Aorta (tissue), 5 donors: ENCODE measurements around the gene IL17A. TPM values are rescaled to one million over a fixed set of nuclear protein-coding genes. Genes with fewer than 3 reads are reported as not detected.
"Not testable (repeated sequence)": the region's sequence is repeated elsewhere in the genome, so short reads cannot be mapped to it uniquely, and the experiment has no call there.

Source experiments
- ATAC-seq: fragments of 200-7000 bp; cut with Tn5 transposase; one replicate; pipeline ENCODE4 v1.9.1; 2022; ENCODE audit warnings: moderate library complexity; ENCODE audit not compliant: low FRiP score
- DNase-seq, 2 donors: peaks; one replicate each; pipeline ENCODE4 v3.0.0-alpha.2; 2020
- H3K27ac ChIP-seq, 2 donors: one replicate each; pipeline ENCODE4 v1.5.1; 2013; ENCODE audit warnings: low read length in 2 of 2, mild to moderate bottlenecking in 2 of 2, moderate library complexity in 2 of 2, control low read depth in 1 of 2, inconsistent platforms in 1 of 2, low read depth in 1 of 2
- H3K27me3 ChIP-seq, 2 donors: one replicate each; pipeline ENCODE4 v1.6.1; 2013; ENCODE audit warnings: control low read depth in 1 of 2, low read length in 1 of 2, mild to moderate bottlenecking in 1 of 2, moderate library complexity in 1 of 2; ENCODE audit not compliant: insufficient read depth in 2 of 2, control insufficient read depth in 1 of 2
- H3K36me3 ChIP-seq, 2 donors: one replicate each; pipeline ENCODE4 v1.6.1; 2013; ENCODE audit warnings: control low read depth in 1 of 2, low read length in 1 of 2, mild to moderate bottlenecking in 1 of 2; ENCODE audit not compliant: insufficient read depth in 2 of 2, control insufficient read depth in 1 of 2
- H3K4me1 ChIP-seq, 2 donors: one replicate each; pipeline ENCODE4 v1.6.1; 2013; ENCODE audit warnings: low read length in 2 of 2, control low read depth in 1 of 2, mild to moderate bottlenecking in 1 of 2, moderate library complexity in 1 of 2; ENCODE audit not compliant: insufficient read depth in 2 of 2, control insufficient read depth in 1 of 2
- H3K4me3 ChIP-seq, 2 donors: one replicate each; pipeline ENCODE4 v1.5.1; 2013; ENCODE audit warnings: low read length in 2 of 2, control low read depth in 1 of 2, mild to moderate bottlenecking in 1 of 2
- H3K9me3 ChIP-seq: one replicate; pipeline ENCODE4 v1.6.1; 2013; ENCODE audit warnings: mild to moderate bottlenecking, low read length; ENCODE audit not compliant: control insufficient read depth
- WGBS, 2 donors: extraction: QIAGEN DNeasy Blood & Tissue Kit; methylation state at CpG; one replicate each; pipeline ENCODE4 v1.1.7; 2013; 5-methylcytosine and 5-hydroxymethylcytosine counted together
- intact Hi-C, 2 donors: fragments of 100-400 bp; cut with DNase I; formaldehyde crosslinking; loops; one replicate each; pipeline versions ENCODE4 v1.14.2 to v1.15.0; 2022
- polyA plus RNA-seq, 2 donors: library from polyadenylated mRNA; stranded (reverse); fragments of 200-250 nt; gene quantifications; one replicate each; pipeline ENCODE4 v1.2.3, GENCODE V29; 2013
- total RNA-seq, 2 donors: library from RNA; stranded (reverse); fragmentation: NEBNext Ultra II Directional; extraction: Animal tissue kit (Norgen Biotek cat#: 25700); gene quantifications; one replicate each; pipeline ENCODE4 v1.2.1, GENCODE V29; 2021
- donor health status: healthy with polysubstance abuse.
- donor health status: Bipolar disorder and iron deficiency.
- donor health status: DM: no; HTN: no; CAD: no.
- donor health status: DM: no; HTN: no; CAD: no.
- donor health status: DM: yes; HTN: yes; CAD: no.

IL17A gene
- total and polyA plus RNA-seq, 4 donors: not detected

- DNase-seq, H3K27ac ChIP-seq, H3K4me3 ChIP-seq, H3K4me1 ChIP-seq, intact Hi-C loops, H3K36me3 ChIP-seq, H3K9me3 ChIP-seq, ATAC-seq, H3K27me3 ChIP-seq: not testable (repeated sequence)
- 10 to 18% methylated on average over 5 of the region's 5 CpGs for WGBS, 2 donors
Observed at GRCh38 chr6:52200088-52200487, 13.9 kb downstream of the IL17A start.

DNA sequence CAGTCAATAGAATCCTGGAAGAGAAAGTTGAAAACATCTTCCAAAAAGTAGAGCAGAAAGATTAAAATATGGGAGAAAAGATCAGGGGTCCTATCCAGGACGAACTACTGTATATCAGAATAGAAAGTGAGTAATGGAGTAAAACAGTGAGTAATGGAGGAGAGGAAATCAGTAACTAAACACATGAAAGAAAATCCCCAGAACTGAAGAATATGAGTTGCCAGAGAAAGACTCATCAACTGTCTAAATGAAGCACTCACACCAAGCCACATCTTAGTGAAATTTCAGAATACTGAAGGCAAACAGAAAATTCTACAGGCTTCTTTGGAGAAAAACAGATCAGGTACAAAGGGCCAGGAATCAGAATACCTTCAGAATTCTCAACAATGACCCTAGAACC is 14.9 kb downstream of the IL17A start:
- 0 to 54% methylated on average over 1 of the region's 1 CpG for WGBS, 2 donors
- DNase-seq: no peak
- Histone ChIP-seq H3K27ac (no peak overlapping the region), H3K9me3 (peaks cover 6% of the 10 kb centered on the region), H3K4me3 (no peak overlapping the region), H3K36me3 (no peaks in the 10 kb centered on the region), H3K4me1 (no peaks in the 10 kb centered on the region), H3K27me3 (no peaks in the 10 kb centered on the region)
- ATAC-seq: no peak
- intact Hi-C loops: no loop called here

DNA sequence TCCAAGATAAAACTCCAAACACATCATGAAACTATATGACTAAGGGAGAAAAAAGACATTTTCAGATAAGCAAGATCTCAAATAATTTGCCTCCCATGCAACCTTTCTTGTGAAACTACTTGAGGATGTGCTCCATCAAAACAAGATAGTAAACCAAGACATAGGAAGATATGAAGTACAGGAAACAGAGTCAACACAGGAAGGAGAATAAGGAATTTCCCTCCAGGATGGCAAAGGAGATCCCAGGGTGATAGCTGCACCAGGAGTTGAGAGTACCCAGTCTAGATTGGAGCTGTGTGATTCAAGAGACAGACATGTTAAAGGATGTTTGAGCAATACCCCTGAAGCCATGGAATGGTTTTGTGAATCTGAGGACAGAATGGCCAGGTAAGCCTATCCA is 15.3 kb downstream of the IL17A start:
- ATAC-seq (no peak), DNase-seq (no peak)
- H3K36me3 ChIP-seq: no peaks in the 10 kb centered on the region
- H3K27ac ChIP-seq: no peak overlapping the region
- intact Hi-C loops: no loop called here
- H3K27me3 ChIP-seq: no peaks in the 10 kb centered on the region
- H3K9me3 ChIP-seq: peaks cover 6% of the 10 kb centered on the region
- no peaks in the 10 kb centered on the region for H3K4me1 ChIP-seq
- H3K4me3 ChIP-seq: no peak overlapping the region

DNA sequence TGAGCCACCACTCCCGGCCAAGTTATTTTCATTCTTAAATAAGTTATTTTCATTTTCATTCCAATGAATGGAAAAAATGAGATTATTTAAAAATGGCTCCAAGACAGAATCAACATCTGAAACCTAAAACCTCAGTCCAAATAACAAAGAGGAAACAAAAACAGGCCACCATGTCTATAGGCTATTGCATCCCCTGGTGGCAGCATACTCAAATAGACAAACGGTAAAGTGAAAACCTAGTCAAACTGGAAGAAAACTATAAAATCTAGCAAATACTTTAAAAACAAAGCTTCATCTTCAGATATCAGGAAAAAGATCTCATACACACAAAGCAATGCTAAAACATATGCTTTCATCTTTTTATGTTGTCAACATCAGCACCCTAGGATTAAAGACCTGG is 20.9 kb downstream of the IL17A start:
- intact Hi-C loops: no loop called here
- no peaks in the 10 kb centered on the region for H3K27me3 ChIP-seq
- no peaks in the 10 kb centered on the region for H3K4me1 ChIP-seq
- WGBS, 2 donors: 68 to 76% methylated on average over 2 of the region's 2 CpGs
- H3K36me3 ChIP-seq: no peaks in the 10 kb centered on the region
- DNase-seq (no peak), ATAC-seq (no peak)
- H3K27ac ChIP-seq: no peak overlapping the region
- H3K9me3 ChIP-seq: no peaks in the 10 kb centered on the region
- no peak overlapping the region for H3K4me3 ChIP-seq

DNA sequence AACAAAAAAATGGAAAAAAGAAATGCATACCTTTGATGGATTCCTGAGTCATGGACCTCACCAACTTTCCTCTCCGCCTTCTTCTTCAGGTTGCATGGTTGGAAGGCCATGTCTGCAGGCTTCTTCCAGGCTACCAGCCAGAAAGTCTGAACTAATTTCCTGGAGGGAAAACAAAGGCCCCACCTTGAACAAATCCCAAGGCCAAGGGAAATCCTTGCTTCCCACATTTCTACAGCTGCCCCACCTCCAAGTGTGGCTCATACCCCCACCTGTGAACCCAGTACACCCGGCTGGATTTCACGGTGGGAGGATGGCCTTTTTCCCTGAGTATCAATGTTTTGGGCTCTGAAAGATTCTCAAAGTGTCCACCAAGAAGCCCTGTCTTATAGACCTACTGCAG is 22.4 kb downstream of the IL17A start:
- ATAC-seq: no peak
- H3K36me3 ChIP-seq: no peaks in the 10 kb centered on the region
- H3K27ac ChIP-seq: no peak overlapping the region
- no peaks in the 10 kb centered on the region for H3K27me3 ChIP-seq
- H3K4me3 ChIP-seq: no peak overlapping the region
- 86 to 88% methylated on average over 3 of the region's 3 CpGs for WGBS, 2 donors
- H3K9me3 ChIP-seq: no peaks in the 10 kb centered on the region
- intact Hi-C loops: no loop called here
- H3K4me1 ChIP-seq: no peaks in the 10 kb centered on the region
- DNase-seq: no peak

GRCh38 chr6:52209770-52210169 is 23.6 kb downstream of the IL17A start:
- Histone ChIP-seq H3K4me3 (no peak overlapping the region), H3K4me1 (no peaks in the 10 kb centered on the region), H3K36me3 (no peaks in the 10 kb centered on the region), H3K27ac (no peak overlapping the region), H3K9me3 (no peaks in the 10 kb centered on the region), H3K27me3 (no peaks in the 10 kb centered on the region)
- intact Hi-C loops: no loop called here
- DNase-seq (no peak), ATAC-seq (no peak)
- 74 to 89% methylated on average over 2 of the region's 2 CpGs for WGBS, 2 donors

DNA sequence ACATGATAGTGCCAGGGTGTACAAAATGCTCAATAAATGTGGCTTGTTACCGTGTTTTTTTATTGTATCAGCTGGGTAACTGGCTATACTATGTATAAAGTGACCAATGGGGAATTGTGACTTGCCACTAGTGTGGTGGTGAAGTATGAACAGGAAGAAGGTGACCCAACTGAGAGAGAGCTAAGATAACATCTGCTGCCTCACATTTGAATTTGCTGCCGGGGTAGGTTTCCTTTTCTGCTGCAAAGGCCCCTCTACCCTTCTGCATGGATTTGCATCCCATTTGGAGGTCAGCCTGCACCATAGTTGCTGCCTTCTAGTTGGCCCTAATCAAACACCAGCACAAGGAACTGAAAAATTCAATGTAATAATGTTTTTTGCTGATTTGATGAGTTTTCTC is 24.1 kb downstream of the IL17A start:
- ATAC-seq: no peak
- no peak overlapping the region for H3K4me3 ChIP-seq
- 65 to 73% methylated on average over 2 of the region's 2 CpGs for WGBS, 2 donors

DNA sequence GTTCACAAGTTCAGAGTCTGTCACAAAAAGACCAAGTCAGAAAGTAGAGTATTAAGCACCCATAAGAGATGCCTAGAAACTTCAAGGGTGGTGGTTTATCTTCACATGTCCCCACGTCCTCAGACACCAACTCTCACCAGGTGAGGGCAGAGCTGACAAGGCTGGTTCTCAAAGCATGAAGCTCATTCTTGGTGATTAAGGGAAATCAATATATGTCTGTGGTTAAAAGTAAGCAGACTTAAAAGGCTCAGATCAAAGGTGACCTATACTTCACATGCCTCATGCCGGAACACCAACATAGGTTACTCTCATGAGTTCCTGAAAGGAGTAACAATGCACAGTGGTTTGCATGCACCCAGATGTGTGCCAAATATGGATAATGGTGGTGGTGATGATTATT is 27.0 kb downstream of the IL17A start:
- WGBS, 2 donors: 67 to 86% methylated on average over 2 of the region's 2 CpGs
- intact Hi-C loops: no loop called here
- Histone ChIP-seq H3K9me3 (no peaks in the 10 kb centered on the region), H3K4me1 (no peaks in the 10 kb centered on the region), H3K27me3 (no peaks in the 10 kb centered on the region), H3K36me3 (no peaks in the 10 kb centered on the region), H3K27ac (no peak overlapping the region), H3K4me3 (no peak overlapping the region)
- no peak for ATAC-seq
- no peak for DNase-seq

More for the DNA sequence above, 24.1 kb downstream of the IL17A start:
- no peaks in the 10 kb centered on the region for H3K9me3 ChIP-seq
- H3K27me3 ChIP-seq: no peaks in the 10 kb centered on the region
- H3K36me3 ChIP-seq: no peaks in the 10 kb centered on the region
- H3K4me1 ChIP-seq: no peaks in the 10 kb centered on the region
- intact Hi-C loops: no loop called here
- no peak for DNase-seq
- H3K27ac ChIP-seq: no peak overlapping the region

GRCh38 chr6:52215787-52216186 is 29.6 kb downstream of the IL17A start:
- ATAC-seq (no peak), DNase-seq (no peak)
- Histone ChIP-seq H3K4me1 (no peaks in the 10 kb centered on the region), H3K27ac (no peak overlapping the region), H3K9me3 (peaks cover 1% of the 10 kb centered on the region), H3K27me3 (peaks cover 0 to 1% of the 10 kb centered on the region in 2 donors), H3K4me3 (no peak overlapping the region), H3K36me3 (no peaks in the 10 kb centered on the region)
- intact Hi-C loops: no loop called here
